ENCODE results near the gene MYH2.

Gene MYH2

DNA sequence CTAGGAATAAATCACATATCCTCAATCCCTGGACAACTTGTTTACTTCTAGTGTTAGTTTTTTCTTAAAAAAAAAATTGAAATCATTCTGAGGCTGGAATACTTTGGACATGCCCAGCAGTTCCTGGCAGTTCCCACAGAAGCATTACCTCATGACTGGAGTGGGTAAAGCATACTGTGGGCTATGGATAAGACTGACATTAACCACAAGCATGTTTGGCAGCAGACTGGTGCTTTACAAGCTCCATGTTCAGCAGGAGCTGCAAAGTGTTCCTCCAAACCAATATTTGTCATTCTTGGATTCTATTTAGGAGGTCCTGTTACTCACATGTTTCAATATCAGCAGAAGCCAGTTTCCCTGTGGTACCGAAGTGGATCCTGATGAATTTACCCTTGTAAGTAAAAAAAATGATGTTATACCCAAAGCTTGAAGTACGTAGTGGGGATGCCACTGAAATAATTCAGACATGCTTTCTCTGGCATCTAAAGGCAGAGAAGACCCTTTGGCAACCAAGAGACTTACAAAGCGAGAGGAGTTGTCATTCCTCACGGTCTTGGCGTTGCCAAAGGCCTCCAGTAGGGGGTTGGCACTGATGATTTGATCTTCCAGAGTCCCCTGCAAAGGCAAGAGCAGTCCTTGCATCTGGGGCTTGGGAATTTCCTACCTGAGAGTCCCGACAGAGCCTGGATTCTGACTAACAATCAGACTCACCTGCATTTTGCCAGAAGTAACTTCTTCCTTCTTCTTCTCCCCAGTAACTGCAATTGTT lies 36.0 kb downstream of the MYH2 start:
- no peak for DNase-seq

DNA sequence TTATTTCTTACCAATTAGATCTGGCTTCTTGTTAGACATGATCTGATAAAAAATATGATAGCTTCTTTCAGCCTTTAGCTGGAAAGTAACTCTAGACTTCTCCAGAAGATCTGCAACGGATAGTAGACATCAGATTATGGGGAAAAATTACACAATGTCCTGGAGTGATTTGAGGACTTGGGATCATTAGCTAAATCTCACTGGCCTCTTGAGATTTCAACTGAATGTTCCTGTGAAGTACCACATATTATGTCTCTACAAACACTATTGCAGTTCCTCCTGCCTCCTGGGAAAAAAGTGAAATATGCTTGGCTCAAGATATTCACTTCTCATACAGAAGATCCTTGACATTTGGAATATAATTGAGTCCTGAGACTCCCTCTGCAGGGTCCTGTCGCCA lies 36.6 kb downstream of the MYH2 start:
- no peak for DNase-seq

DNA sequence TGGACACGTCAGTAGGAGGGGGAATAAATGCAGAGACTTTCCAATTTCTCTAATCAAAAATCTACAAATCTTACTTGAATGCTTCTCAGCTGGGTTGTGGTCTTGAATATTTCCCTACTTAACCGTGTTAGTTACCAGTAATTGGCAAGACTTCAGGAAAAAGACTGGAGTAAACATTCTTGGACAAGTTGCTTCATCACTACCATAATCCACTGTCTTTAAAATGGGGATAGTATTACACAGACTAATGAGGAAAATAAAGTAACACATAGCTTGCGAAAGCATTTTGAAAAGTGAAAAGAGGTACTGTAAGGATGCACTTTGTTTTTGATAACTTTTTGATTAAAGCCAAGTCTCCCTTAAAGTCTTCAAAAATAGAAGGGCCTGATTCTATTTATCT lies 49.5 kb downstream of the MYH2 start:
- DNase-seq, result no peak

DNA sequence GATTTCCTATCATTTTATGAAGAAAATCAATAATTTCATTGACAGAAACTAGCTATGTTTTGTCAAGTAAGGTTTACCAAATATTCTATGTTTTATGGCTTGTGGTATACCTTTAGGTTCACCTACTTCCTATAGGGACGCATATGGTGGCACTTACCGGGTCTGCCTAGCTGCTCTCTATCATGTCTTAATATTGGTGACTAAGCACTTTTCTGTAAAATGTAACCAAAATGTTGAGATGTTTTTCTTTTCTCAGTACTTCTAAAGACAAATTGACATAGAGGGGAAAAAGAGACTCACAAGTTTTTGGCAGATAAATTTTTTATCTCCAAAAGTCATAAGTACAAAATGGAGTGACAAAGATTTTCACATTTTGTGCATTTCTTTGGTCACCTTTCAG lies 57.5 kb downstream of the MYH2 start:
- no peak for DNase-seq

DNA sequence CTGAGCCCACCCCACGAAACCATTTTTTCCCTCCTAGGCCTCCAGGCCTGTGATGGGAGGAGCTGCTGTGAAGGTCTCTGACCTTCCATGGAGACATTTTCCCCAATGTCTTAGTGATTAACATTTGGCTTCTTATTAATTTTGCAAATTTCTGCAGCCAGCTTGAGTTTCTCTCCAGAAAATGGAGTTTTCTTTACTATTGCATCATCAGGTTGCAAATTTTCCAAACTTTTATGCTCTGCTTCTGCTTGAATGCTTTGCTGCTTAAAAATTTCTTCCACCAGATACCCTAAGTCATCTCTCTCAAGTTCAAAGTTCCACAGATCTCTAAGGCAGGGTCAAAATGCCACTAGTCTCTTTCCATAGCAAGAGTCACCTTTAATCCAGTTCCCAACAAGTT lies 67.2 kb downstream of the MYH2 start:
- no peak for DNase-seq

DNA sequence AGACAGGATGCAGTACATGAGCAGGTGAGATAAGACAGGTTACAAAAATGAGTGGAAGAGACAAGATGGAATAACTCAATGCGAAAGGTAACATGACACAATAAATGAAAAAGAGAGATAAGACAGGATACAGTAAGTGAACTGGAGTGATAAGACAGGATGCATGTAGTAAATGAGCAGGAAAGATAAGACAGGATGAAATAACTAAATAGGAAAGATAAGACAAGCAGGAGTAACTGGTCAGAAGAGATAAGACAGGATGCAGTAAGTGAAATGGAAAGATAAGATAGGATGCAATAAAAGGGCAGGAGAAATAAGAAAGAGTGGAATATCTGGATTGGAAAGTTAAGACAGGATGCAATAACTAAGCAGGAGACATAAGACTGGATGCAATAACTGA lies 71.8 kb downstream of the MYH2 start:
- no peak for DNase-seq

DNA sequence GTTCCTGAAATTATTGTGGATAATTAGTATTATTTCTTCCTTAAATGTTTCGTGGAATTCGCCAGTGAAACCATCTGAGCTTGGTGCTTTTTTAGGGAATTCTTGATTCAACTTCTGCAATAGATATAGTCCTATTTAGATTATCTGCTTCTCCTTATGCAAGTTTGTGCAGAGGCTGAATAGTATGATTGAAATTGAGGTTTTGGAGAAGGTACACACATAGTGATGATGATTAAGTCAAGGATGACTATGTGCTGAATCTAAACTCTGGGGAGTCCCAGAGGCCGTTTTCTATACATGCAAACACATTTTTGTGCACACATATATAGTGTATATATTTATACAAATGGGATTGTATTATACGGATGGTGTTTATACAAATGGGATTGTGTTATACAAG lies 74.9 kb downstream of the MYH2 start:
- no peak for DNase-seq

DNA sequence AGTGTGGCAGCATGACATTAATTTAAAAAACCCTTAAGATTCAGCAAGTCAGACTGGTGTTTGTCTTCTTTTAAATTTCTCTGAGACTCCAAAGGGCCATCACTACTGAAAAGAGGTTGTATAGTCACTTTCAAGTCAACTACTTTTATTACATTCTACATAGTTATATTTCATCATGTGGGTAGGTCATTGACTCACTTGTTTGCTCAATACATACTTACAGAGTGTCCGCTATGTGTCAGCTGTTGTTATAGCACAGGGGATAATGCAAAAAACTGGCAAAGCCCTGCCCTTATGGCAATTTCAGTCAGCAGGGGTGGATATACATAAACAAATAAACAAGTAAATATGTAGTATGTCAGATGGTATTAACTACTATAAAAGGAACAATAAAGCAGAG lies 77.6 kb downstream of the MYH2 start:
- no peak for DNase-seq

Data from COR-L47 (cell line).